Tibial nerve (tissue), 3 donors: Measurements from ENCODE around the gene MTFP1.

ENCODE experiments used
- POLR2A ChIP-seq, 2 donors: fragments of 450-650 bp; IDR thresholded peaks; one replicate each; pipeline ENCODE4 v1.6.1; 2017; ENCODE audit warnings: antibody characterized with exemption in 2 of 2, mild to moderate bottlenecking in 2 of 2, moderate library complexity in 2 of 2
- TF ChIP-seq, protein P1 (sequence below), 5 experiments: fragments of 200-600 bp in 3 of 5; fragments of 450-650 bp in 2 of 5; sonication (generic) in 3 of 5; IDR thresholded peaks; one replicate each; pipeline ENCODE4 v1.5.1; 2016 to 2019; ENCODE audit warnings: antibody characterized with exemption in 5 of 5, mild to moderate bottlenecking in 3 of 5, moderate library complexity in 2 of 5

- TF ChIP-seq, protein P1, sequence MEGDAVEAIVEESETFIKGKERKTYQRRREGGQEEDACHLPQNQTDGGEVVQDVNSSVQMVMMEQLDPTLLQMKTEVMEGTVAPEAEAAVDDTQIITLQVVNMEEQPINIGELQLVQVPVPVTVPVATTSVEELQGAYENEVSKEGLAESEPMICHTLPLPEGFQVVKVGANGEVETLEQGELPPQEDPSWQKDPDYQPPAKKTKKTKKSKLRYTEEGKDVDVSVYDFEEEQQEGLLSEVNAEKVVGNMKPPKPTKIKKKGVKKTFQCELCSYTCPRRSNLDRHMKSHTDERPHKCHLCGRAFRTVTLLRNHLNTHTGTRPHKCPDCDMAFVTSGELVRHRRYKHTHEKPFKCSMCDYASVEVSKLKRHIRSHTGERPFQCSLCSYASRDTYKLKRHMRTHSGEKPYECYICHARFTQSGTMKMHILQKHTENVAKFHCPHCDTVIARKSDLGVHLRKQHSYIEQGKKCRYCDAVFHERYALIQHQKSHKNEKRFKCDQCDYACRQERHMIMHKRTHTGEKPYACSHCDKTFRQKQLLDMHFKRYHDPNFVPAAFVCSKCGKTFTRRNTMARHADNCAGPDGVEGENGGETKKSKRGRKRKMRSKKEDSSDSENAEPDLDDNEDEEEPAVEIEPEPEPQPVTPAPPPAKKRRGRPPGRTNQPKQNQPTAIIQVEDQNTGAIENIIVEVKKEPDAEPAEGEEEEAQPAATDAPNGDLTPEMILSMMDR (IDR thresholded peaks at IDR 0.05) = no peak
- no peak for TF ChIP-seq POLR2A (IDR thresholded peaks at IDR 0.05)
These were observed 22.1 kb downstream of the MTFP1 start for GRCh38 chr22:30447656-30448055.
